Endothelial cell of umbilical vein (primary cell): ENCODE results near the gene CCDC81. TPM values are rescaled to one million over a fixed set of nuclear protein-coding genes. Genes with fewer than 3 reads are reported as not detected.
A peak's percentile ranks its signal among the peaks of the same experiment; 100 is the strongest.

Source experiments
- Bru-seq: library from RNA; stranded (reverse); fragments of 400-500 nt; gene quantifications from one replicate; lab custom pipeline; 2021; lab: Mats Ljungman, UMichigan
- BruChase-seq, 2 experiments: library from RNA; stranded (reverse); fragments of 400-500 nt; gene quantifications; one replicate each; lab custom pipeline; 2021; lab: Mats Ljungman, UMichigan
- BruUV-seq: library from RNA; stranded (reverse); fragments of 400-500 nt; replicated peaks from 2 replicates; lab custom pipeline; 2021; lab: Mats Ljungman, UMichigan
- CTCF ChIA-PET: fragments of 300-600, 350-600 bp; sonication (Branson Sonifier 250); formaldehyde crosslinking; loops from one replicate; lab custom pipeline; 2021; ENCODE audit warnings: antibody characterized with exemption, inconsistent platforms; lab: Charles Lee
- POLR2A ChIA-PET: fragments of 300-600, 350-600 bp; sonication (Branson Sonifier 250); formaldehyde crosslinking; loops from one replicate; lab custom pipeline; 2021; ENCODE audit warnings: antibody characterized with exemption, inconsistent platforms; lab: Charles Lee
- DNase-seq: peaks from one replicate; pipeline ENCODE4 v3.0.0-alpha.2; 2011; ENCODE audit warnings: low read depth, low spot score
- FAIRE-seq: peaks from 2 replicates; lab custom pipeline; 2011; peaks lifted over from hg19 to GRCh38; lab: Jason Lieb, UNC
- H2AFZ ChIP-seq: 2 replicates; pipeline ENCODE4 v1.6.0; 2012; ENCODE audit warnings: low read depth, low read length, control low read depth, inconsistent platforms
- H3K27ac ChIP-seq: 2 replicates; pipeline ENCODE4 v1.5.1; 2011; ENCODE audit warnings: low read depth, mild to moderate bottlenecking, control low read depth, low read length, moderate library complexity; ENCODE audit not compliant: insufficient read depth
- H3K27me3 ChIP-seq, 2 experiments: 2 replicates each; pipeline versions ENCODE4 v1.6.0 to v1.6.1; 2011; ENCODE audit warnings: low read length in 2 of 2, mixed read lengths in 1 of 2; ENCODE audit not compliant: control insufficient read depth in 2 of 2, insufficient read depth in 2 of 2
- H3K36me3 ChIP-seq, 2 experiments: 2 replicates in 1 of 2; 3 replicates in 1 of 2; pipeline ENCODE4 v1.5.1; 2011; ENCODE audit warnings: low read length in 2 of 2, mild to moderate bottlenecking in 1 of 2, moderate library complexity in 1 of 2; ENCODE audit not compliant: control insufficient read depth in 2 of 2, insufficient read depth in 2 of 2; ENCODE audit errors: extremely low read depth in 1 of 2
- H3K4me1 ChIP-seq: 3 replicates; pipeline ENCODE4 v1.5.1; 2011; ENCODE audit warnings: mild to moderate bottlenecking, low read length; ENCODE audit not compliant: control insufficient read depth, insufficient read depth; ENCODE audit errors: extremely low read depth
- H3K4me2 ChIP-seq: 2 replicates; pipeline ENCODE4 v1.6.1; 2011; ENCODE audit warnings: low read length, control low read depth, mixed read lengths; ENCODE audit not compliant: insufficient read depth
- H3K4me3 ChIP-seq, 3 experiments: fragments of 200-600 bp in 1 of 3; sonication (generic), shearing (Covaris generic) in 1 of 3; replicated peaks in 1 of 3; 2 replicates each; pipeline ENCODE4 v1.5.1; 2011 to 2016; ENCODE audit warnings: control low read depth in 3 of 3, low read length in 3 of 3, mild to moderate bottlenecking in 2 of 3, inconsistent platforms in 1 of 3, low read depth in 1 of 3, moderate library complexity in 1 of 3; ENCODE audit not compliant: insufficient read depth in 1 of 3
- H3K79me2 ChIP-seq: 2 replicates; pipeline ENCODE4 v1.6.0; 2012; ENCODE audit warnings: low read length, inconsistent platforms; ENCODE audit not compliant: control insufficient read depth, insufficient read depth
- H3K9ac ChIP-seq: replicated peaks from 2 replicates; pipeline ENCODE3; 2011; ENCODE audit warnings: low read length, control low read depth; ENCODE audit not compliant: insufficient read depth; ENCODE audit errors: extremely low read depth
- H3K9me1 ChIP-seq: replicated peaks from 3 replicates; pipeline ENCODE4 v1.6.0; 2011; ENCODE audit warnings: mild to moderate bottlenecking, low read length; ENCODE audit not compliant: control insufficient read depth, insufficient read depth; ENCODE audit errors: extremely low read depth
- H3K9me3 ChIP-seq: replicated peaks from 2 replicates; pipeline ENCODE4 v1.5.1; 2012; ENCODE audit warnings: low read length, inconsistent platforms; ENCODE audit not compliant: control insufficient read depth, insufficient read depth
- H4K20me1 ChIP-seq: replicated peaks from 2 replicates; pipeline ENCODE3; 2011; ENCODE audit warnings: mild to moderate bottlenecking, low read length; ENCODE audit not compliant: control insufficient read depth, insufficient read depth; ENCODE audit errors: extremely low read depth
- CTCF ChIP-seq, 2 donors: IDR thresholded peaks; 1 replicate in 1 of 2; 2 replicates in 1 of 2; pipeline ENCODE4 v1.5.1; 2011; ENCODE audit warnings: low read length in 2 of 2, mild to moderate bottlenecking in 2 of 2, moderate library complexity in 2 of 2, control low read depth in 1 of 2, inconsistent platforms in 1 of 2, low read depth in 1 of 2; ENCODE audit not compliant: insufficient read depth in 1 of 2; ENCODE audit errors: extremely low read depth in 1 of 2
- EZH2 ChIP-seq: IDR thresholded peaks from 2 replicates; pipeline ENCODE4 v1.6.1; 2012; ENCODE audit warnings: borderline replicate concordance, low read depth, mild to moderate bottlenecking, moderate library complexity, low read length, inconsistent platforms; ENCODE audit not compliant: severe bottlenecking
- FOS ChIP-seq: IDR thresholded peaks from 2 replicates; pipeline ENCODE4 v1.6.1; 2011; ENCODE audit warnings: mild to moderate bottlenecking, low read length, moderate library complexity, borderline replicate concordance; ENCODE audit not compliant: insufficient read depth
- JUN ChIP-seq: IDR thresholded peaks from 2 replicates; pipeline ENCODE4 v1.6.1; 2011; ENCODE audit warnings: borderline replicate concordance, low read depth; ENCODE audit not compliant: insufficient read length, insufficient read depth
- MYC ChIP-seq: IDR thresholded peaks from one replicate; pipeline ENCODE4 v1.6.1; 2011; ENCODE audit warnings: mild to moderate bottlenecking, low read depth, low read length
- dilution Hi-C: fragments of 300-500 bp; cut with MboI; formaldehyde crosslinking; loops from one replicate; pipeline ENCODE4 v1.15.0; 2019; ENCODE audit warnings: low sequenced_read_pairs; ENCODE audit not compliant: extremely low pct_ligation_motif_present
- intact Hi-C: fragments of 100-400 bp; cut with micrococcal nuclease; formaldehyde crosslinking; loops from one replicate; pipeline ENCODE4 v1.10.0; 2022
- long read RNA-seq: library from polyadenylated mRNA; stranded (forward); transcript quantifications from one replicate; pipeline ENCODE4 v2.0.0, GENCODE V29; 2021
- polyA minus RNA-seq, 3 experiments: library from RNA; depleted of rRNA, polyadenylated mRNA; stranded (reverse); fragments of >200 nt; gene quantifications; 1 replicate in 1 of 3; 2 replicates in 2 of 3; pipeline ENCODE4 v1.2.3, GENCODE V29; 2011
- polyA plus RNA-seq, 4 experiments: library from polyadenylated mRNA; depleted of rRNA in 3 of 4; stranded (reverse) in 3 of 4; unstranded in 1 of 4; fragments of >200 nt; gene quantifications; 2 replicates each; pipeline versions ENCODE4 v1.2.1 to v1.2.3, GENCODE V29; 2011 to 2012; ENCODE audit warnings: missing spikeins in 1 of 4
- total RNA-seq: library from RNA; stranded (reverse); gene quantifications from 2 replicates; pipeline ENCODE4 v1.2.3, GENCODE V29; 2021

CCDC81 gene
- total RNA-seq (0.55 and 1.1 TPM in 2 replicates), polyA plus RNA-seq (0.25 and 0.57 TPM in 2 replicates), polyA minus RNA-seq (0.29 and 0.45 TPM in 2 replicates), Bru-seq, nascent RNA (percentile 32 among the genes with signal in this experiment), BruChase-seq, experiment 1, labeled RNA remaining after a 6-hour chase (percentile 34 among the genes with signal in this experiment), BruChase-seq, experiment 2, labeled RNA remaining after a 2-hour chase (percentile 44 among the genes with signal in this experiment)
- polyA plus RNA-seq (2011; cell fraction: cytosol; rRNA removed) = 0.52 and 0.69 TPM in 2 replicates
- polyA plus RNA-seq (2011; cell fraction: nucleus; rRNA removed) = 1.9 and 2.0 TPM in 2 replicates
- 4.2 and 8.9 TPM in 2 replicates for polyA plus RNA-seq (2012)
- polyA minus RNA-seq (2011; cell fraction: cytosol; rRNA and poly(A)+ RNA removed) = not detected
- 1.9 and 2.2 TPM in 2 replicates for polyA minus RNA-seq (2011; cell fraction: nucleus; rRNA and poly(A)+ RNA removed)
- long read RNA-seq = 0 reads

GRCh38 chr11:86374586-86374985 is at the start of gene CCDC81:
TSS of gene CCDC81 (plus strand) at chr11:86374887. CDS start at chr11:86375164, 277 bp downstream.
- Histone ChIP-seq H3K4me2 (peak within 1 kb of the TSS; percentile 80), H3K9me3 (no peaks in the 10 kb centered on the region), H2AFZ (peak within 1 kb of the TSS; percentile 87), H3K36me3 (no peaks in the 10 kb centered on the region), H3K27ac (no peak within 1 kb of the TSS), H4K20me1 (no peaks in the 10 kb centered on the region), H3K4me1 (peaks cover 20% of the 10 kb centered on the region), H3K4me3 (peak within 1 kb of the TSS; percentile 12 to 48 (median 13)), H3K79me2 (no peaks in the 10 kb centered on the region), H3K9ac (peak within 1 kb of the TSS; percentile 19), H3K27me3 (no peaks in the 10 kb centered on the region), H3K9me1 (no peaks in the 10 kb centered on the region)
- TF ChIP-seq MYC (no peak), FOS (no peak), CTCF (IDR thresholded peaks at IDR 0.05; ENCODE audit: extremely low read depth in 1 of 2, insufficient read depth in 1 of 2, low read depth in 1 of 2, low read length in 2 of 2) (no peak), EZH2 (no peak), JUN (no peak)
- FAIRE-seq (no peak), DNase-seq (peak; percentile 41)
- ChIA-PET CTCF (interaction anchor here (0.9 to 2.8 kb wide), 5 partner anchors 10 to 37 kb away, joined by 3 to 16 read pairs (median 6); no protein-coding TSS in a partner anchor), POLR2A (no interaction called here)
- intact Hi-C loops = no loop called here
- dilution Hi-C loops = no loop called here
- BruUV-seq = no TSS peak
